B cell (primary cell): ENCODE results near the gene ZNF775. TPM values are rescaled to one million over a fixed set of nuclear protein-coding genes. Genes with fewer than 3 reads are reported as not detected.

Experiments used
- ATAC-seq: fragments of 200-7000 bp; cut with Tn5 transposase; one replicate; pipeline ENCODE4 v1.10.0; 2021; ENCODE audit warnings: low read depth, mild to moderate bottlenecking, moderate number of reproducible peaks, moderate library complexity
- CTCF ChIA-PET: fragments of 350-600 bp; sonication (Branson Sonifier 250); formaldehyde crosslinking; loops from one replicate; lab custom pipeline; 2021; ENCODE audit warnings: antibody characterized with exemption, inconsistent platforms; lab: Charles Lee
- POLR2A ChIA-PET: fragments of 350-600 bp; sonication (Branson Sonifier 250); formaldehyde crosslinking; loops from one replicate; lab custom pipeline; 2021; ENCODE audit warnings: antibody characterized with exemption; lab: Charles Lee
- DNase-seq: peaks from one replicate; pipeline ENCODE4 v3.0.0; 2013
- H2AFZ ChIP-seq: 2 replicates; pipeline ENCODE4 v1.6.1; 2012; ENCODE audit warnings: mild to moderate bottlenecking, low read depth, low read length; ENCODE audit not compliant: insufficient read depth, poor library complexity, severe bottlenecking
- H3K27ac ChIP-seq, 2 donors: 1 replicate in 1 of 2; 2 replicates in 1 of 2; pipeline ENCODE4 v1.5.1; 2012 to 2013; ENCODE audit warnings: low read length in 2 of 2, mild to moderate bottlenecking in 2 of 2, moderate library complexity in 1 of 2
- H3K27me3 ChIP-seq, 4 experiments: fragments of 200-600 bp in 1 of 4; sonication (generic) in 1 of 4; replicated peaks in 1 of 4; 1 replicate in 2 of 4; 2 replicates in 2 of 4; pipeline versions ENCODE4 v1.6.1 to v1.7.0; 2013 to 2016; ENCODE audit warnings: low read length in 3 of 4, mild to moderate bottlenecking in 2 of 4, mixed read lengths in 1 of 4, moderate library complexity in 1 of 4; ENCODE audit not compliant: insufficient read depth in 4 of 4, control insufficient read depth in 3 of 4; ENCODE audit errors: control extremely low read depth in 1 of 4
- H3K36me3 ChIP-seq, 2 experiments: replicated peaks in 1 of 2; 1 replicate in 1 of 2; 2 replicates in 1 of 2; pipeline versions ENCODE4 v1.6.1 to v1.7.1; 2013; ENCODE audit warnings: low read length in 1 of 2; ENCODE audit not compliant: insufficient read depth in 2 of 2, control insufficient read depth in 1 of 2; ENCODE audit errors: control extremely low read depth in 1 of 2, extremely low read depth in 1 of 2
- H3K4me1 ChIP-seq, 2 donors: fragments of 200-600 bp in 1 of 2; sonication (generic) in 1 of 2; 1 replicate in 1 of 2; 2 replicates in 1 of 2; pipeline versions ENCODE4 v1.5.1 to v1.6.1; 2013 to 2017; ENCODE audit warnings: low read length in 2 of 2; ENCODE audit not compliant: control insufficient read depth in 2 of 2, insufficient read depth in 2 of 2
- H3K4me2 ChIP-seq: replicated peaks from 2 replicates; pipeline ENCODE3; 2012; ENCODE audit warnings: mild to moderate bottlenecking, low read depth, low read length; ENCODE audit not compliant: poor library complexity, severe bottlenecking
- H3K4me3 ChIP-seq, 5 experiments: fragments of 200-600 bp in 1 of 5; sonication (generic) in 1 of 5; 1 replicate in 3 of 5; 2 replicates in 2 of 5; pipeline versions ENCODE4 v1.5.1 to v1.7.0; 2011 to 2016; ENCODE audit warnings: low read length in 4 of 5, mild to moderate bottlenecking in 4 of 5, low read depth in 2 of 5, control low read depth in 1 of 5, moderate library complexity in 1 of 5; ENCODE audit not compliant: insufficient read depth in 1 of 5; ENCODE audit errors: control extremely low read depth in 1 of 5, extremely low read depth in 1 of 5
- H3K79me2 ChIP-seq: fragments of 200-600 bp; sonication (generic); one replicate; pipeline ENCODE4 v1.6.0; 2016; ENCODE audit warnings: low read length; ENCODE audit not compliant: control insufficient read depth, insufficient read depth
- H3K9ac ChIP-seq: fragments of 200-600 bp; sonication (generic); 2 replicates; pipeline ENCODE4 v1.6.1; 2017; ENCODE audit warnings: mild to moderate bottlenecking, low read length, moderate library complexity
- H3K9me3 ChIP-seq, 3 donors: one replicate each; pipeline versions ENCODE4 v1.6.1 to v1.7.1; 2013; ENCODE audit warnings: low read length in 2 of 3; ENCODE audit not compliant: control insufficient read depth in 2 of 3, insufficient read depth in 1 of 3; ENCODE audit errors: control extremely low read depth in 1 of 3
- H4K20me1 ChIP-seq: 2 replicates; pipeline ENCODE4 v1.6.0; 2012; ENCODE audit warnings: mild to moderate bottlenecking, low read length; ENCODE audit not compliant: insufficient read depth, control insufficient read depth, poor library complexity, severe bottlenecking
- H3K27ac Mint-ChIP-seq: one replicate; pipeline ENCODE4 v1.8.0; 2021; ENCODE audit warnings: mixed read lengths
- H3K27me3 Mint-ChIP-seq: one replicate; pipeline ENCODE4 v1.8.0; 2021; ENCODE audit warnings: mixed read lengths
- H3K4me1 Mint-ChIP-seq: one replicate; pipeline ENCODE4 v1.8.0; 2021; ENCODE audit warnings: mixed read lengths
- H3K4me3 Mint-ChIP-seq: one replicate; pipeline ENCODE4 v1.8.0; 2021; ENCODE audit warnings: mixed read lengths
- H3K9me3 Mint-ChIP-seq: one replicate; pipeline ENCODE4 v1.8.0; 2022; ENCODE audit warnings: mixed read lengths; ENCODE audit not compliant: insufficient read depth
- CTCF ChIP-seq: fragments of 200-600 bp; IDR thresholded peaks from one replicate; pipeline ENCODE4 v1.8.0; 2022; ENCODE audit warnings: antibody characterized with exemption, mild to moderate bottlenecking
- EZH2 ChIP-seq: IDR thresholded peaks from 2 replicates; pipeline ENCODE4 v1.6.1; 2012; ENCODE audit warnings: borderline replicate concordance, low read depth, mild to moderate bottlenecking, moderate library complexity, low read length; ENCODE audit not compliant: insufficient read depth, poor library complexity, severe bottlenecking
- WGBS: methylation state at CpG from one replicate; pipeline ENCODE4 v1.1.5; 2013; ENCODE audit warnings: missing lambda C conversion rate; ENCODE audit not compliant: insufficient coverage; 5-methylcytosine and 5-hydroxymethylcytosine counted together
- intact Hi-C: fragments of 100-400 bp; cut with micrococcal nuclease; formaldehyde crosslinking; loops from one replicate; pipeline ENCODE4 v1.10.0; 2022
- polyA plus RNA-seq: library from polyadenylated mRNA; depleted of rRNA; stranded (reverse); fragments of >200 nt; gene quantifications from 2 replicates; pipeline ENCODE4 v1.2.3, GENCODE V29; 2012
- total RNA-seq, 2 donors: library from RNA; stranded (reverse); fragments of 120-200 nt in 1 of 2; gene quantifications; 1 replicate in 1 of 2; 2 replicates in 1 of 2; pipeline versions ENCODE4 v1.2.3 to v1.2.4, GENCODE V29; 2013 to 2022

ZNF775 gene
- total and polyA plus RNA-seq, 2 donors (not counting 1 experiment from before 2014, with no cell fraction given), result 4.2 to 12.1 TPM

- Histone ChIP-seq H3K36me3 (peaks cover 0 to 11% of the 10 kb centered on the region in 2 experiments), H3K27me3 (no peaks in the 10 kb centered on the region), H4K20me1 (no peaks in the 10 kb centered on the region), H3K79me2 (peaks cover 26% of the 10 kb centered on the region), H3K4me1 (peaks cover 49 to 63% of the 10 kb centered on the region in 2 donors), H3K27ac (peak overlapping the region; percentile 93 to 97), H3K4me2 (peak overlapping the region; percentile 95), H3K9me3 (peaks cover 0 to 3% (median 0%) of the 10 kb centered on the region in 3 donors), H3K9ac (peak overlapping the region; percentile 94), H2AFZ (peak overlapping the region; percentile 83), H3K4me3 (peak overlapping the region; percentile 61 to 90 (median 74))
- POLR2A ChIA-PET, result interaction anchor here (0.6 to 7.1 kb wide), 11 partner anchors 15 to 156 kb away, joined by 3 to 120 read pairs (median 5); partner anchors contain the start of gene REPIN1
- peak; percentile 50 for ATAC-seq
- Mint-ChIP-seq H3K4me1 (peaks cover 62% of the 10 kb centered on the region), H3K9me3 (no peaks in the 10 kb centered on the region), H3K27me3 (no peaks in the 10 kb centered on the region), H3K4me3 (peak overlapping the region; percentile 97), H3K27ac (peak overlapping the region; percentile 100)
- TF ChIP-seq EZH2 (no peak), CTCF (peak; percentile 25)
- DNase-seq, result peak; percentile 93
- CTCF ChIA-PET, result interaction anchor here (0.8 to 5.3 kb wide), 9 partner anchors 12 to 49 kb away, joined by 3 to 71 read pairs (median 10); partner anchors contain the start of gene REPIN1
- intact Hi-C loops, result loop anchor here (1.0 to 10.0 kb wide), 7 partner anchors 16 to 1418 kb away; partner anchors contain the start of genes ACTR3C, LRRC61 and ZNF775
- WGBS, result under 1% methylated on average over 83 of the region's 86 CpGs
Observed at GRCh38 chr7:150404805-150405583, 25.9 kb downstream of the ZNF775 start.
